GM12878 (cell line): ENCODE results near the gene FFAR3. TPM values are rescaled to one million over a fixed set of nuclear protein-coding genes. Genes with fewer than 3 reads are reported as not detected.

Experiments
- ATAC-seq: fragments of 200-7000 bp; cut with Tn5 transposase; 3 replicates; pipeline ENCODE4 v1.9.1; 2020; ENCODE audit warnings: mild to moderate bottlenecking, moderate library complexity
- BruUV-seq: library from RNA; stranded (reverse); fragments of 400-500 nt; replicated peaks from 2 replicates; lab custom pipeline; 2021; lab: Mats Ljungman, UMichigan
- CTCF ChIA-PET: fragments of 300-600 bp; sonication (Branson Sonifier 250); formaldehyde crosslinking; extraction: SDS; loops from one replicate; lab custom pipeline; 2021; ENCODE audit warnings: inconsistent platforms; lab: Yijun Ruan, JAX
- POLR2A ChIA-PET: fragments of 350-600 bp; formaldehyde crosslinking; extraction: SDS; loops from one replicate; lab custom pipeline; 2021; ENCODE audit warnings: inconsistent platforms; lab: Charles Lee
- RAD21 ChIA-PET: fragments of 300-600 bp; sonication (Branson Sonifier 250); formaldehyde crosslinking; loops from one replicate; lab custom pipeline; 2023; ENCODE audit warnings: antibody characterized with exemption; ENCODE audit not compliant: unreplicated experiment; lab: Charles Lee
- SMC1A ChIA-PET: fragments of 300-600 bp; sonication (Branson Sonifier 250); formaldehyde crosslinking; loops from one replicate; lab custom pipeline; 2023; ENCODE audit not compliant: unreplicated experiment, uncharacterized antibody; lab: Charles Lee
- DNase-seq: peaks from one replicate; pipeline ENCODE4 v3.0.0-alpha.2; 2011; ENCODE audit warnings: low read depth, low spot score
- FAIRE-seq: peaks from 3 replicates; lab custom pipeline; 2011; peaks lifted over from hg19 to GRCh38; lab: Jason Lieb, UNC
- H2AFZ ChIP-seq: 2 replicates; pipeline ENCODE4 v1.6.0; 2011; ENCODE audit warnings: low read depth, low read length, control low read depth; ENCODE audit not compliant: control insufficient read depth
- H3K27ac ChIP-seq: 2 replicates; pipeline ENCODE4 v1.5.1; 2011; ENCODE audit warnings: control low read depth; ENCODE audit not compliant: control insufficient read depth, insufficient read depth
- H3K27me3 ChIP-seq, 2 experiments: replicated peaks in 1 of 2; 2 replicates each; pipeline versions ENCODE4 v1.6.0 to v1.6.1; 2011; ENCODE audit warnings: low read length in 1 of 2; ENCODE audit not compliant: control insufficient read depth in 2 of 2, insufficient read depth in 2 of 2
- H3K36me3 ChIP-seq, 2 experiments: 2 replicates each; pipeline ENCODE4 v1.5.1; 2011; ENCODE audit warnings: low read length in 1 of 2; ENCODE audit not compliant: control insufficient read depth in 2 of 2, insufficient read depth in 2 of 2
- H3K4me1 ChIP-seq: 2 replicates; pipeline ENCODE4 v1.6.1; 2011; ENCODE audit warnings: mild to moderate bottlenecking, low read length, moderate library complexity, mixed read lengths; ENCODE audit not compliant: control insufficient read depth, insufficient read depth
- H3K4me2 ChIP-seq: 2 replicates; pipeline ENCODE4 v1.6.0; 2011; ENCODE audit warnings: control low read depth; ENCODE audit not compliant: control insufficient read depth, insufficient read depth
- H3K4me3 ChIP-seq: fragments of 200-600 bp; sonication (generic); 2 replicates; pipeline ENCODE4 v1.5.1; 2016
- H3K79me2 ChIP-seq: 2 replicates; pipeline ENCODE4 v1.6.0; 2011; ENCODE audit warnings: low read length; ENCODE audit not compliant: control insufficient read depth, insufficient read depth
- H3K9ac ChIP-seq: 2 replicates; pipeline ENCODE4 v1.8.0; 2011; ENCODE audit warnings: low read length, control low read depth, mixed read lengths; ENCODE audit not compliant: control insufficient read depth, insufficient read depth
- H3K9me3 ChIP-seq: replicated peaks from 3 replicates; pipeline ENCODE4 v1.5.1; 2011; ENCODE audit warnings: mild to moderate bottlenecking, low read length; ENCODE audit not compliant: control insufficient read depth, insufficient read depth
- H4K20me1 ChIP-seq: 2 replicates; pipeline ENCODE4 v1.6.0; 2011; ENCODE audit not compliant: control insufficient read depth, insufficient read depth
- CBX5 ChIP-seq: sonication (generic); IDR thresholded peaks from 2 replicates; pipeline ENCODE4 v1.6.1; 2016; ENCODE audit warnings: low read depth, moderate library complexity, mild to moderate bottlenecking, inconsistent platforms
- CEBPB ChIP-seq, 2 experiments: fragments of 150-350 bp in 1 of 2; IDR thresholded peaks; 2 replicates each; pipeline ENCODE4 v1.6.1; 2012 to 2014; ENCODE audit warnings: low read depth in 2 of 2, low read length in 2 of 2, borderline replicate concordance in 1 of 2, inconsistent platforms in 1 of 2
- CREM ChIP-seq: IDR thresholded peaks from 2 replicates; pipeline ENCODE4 v1.6.1; 2014; ENCODE audit warnings: antibody characterized with exemption, low read depth
- FOS ChIP-seq: IDR thresholded peaks from 3 replicates; pipeline ENCODE4 v1.6.1; 2011; ENCODE audit warnings: borderline replicate concordance; ENCODE audit not compliant: insufficient read length; ENCODE audit errors: extremely low read depth
- GABPA ChIP-seq: IDR thresholded peaks from 2 replicates; pipeline ENCODE4 v1.6.1; 2014; ENCODE audit warnings: antibody characterized with exemption, low read depth, mild to moderate bottlenecking, inconsistent platforms
- JUNB ChIP-seq: IDR thresholded peaks from 2 replicates; pipeline ENCODE4 v1.6.1; 2016; ENCODE audit warnings: antibody characterized with exemption, mild to moderate bottlenecking
- MTA3 ChIP-seq: IDR thresholded peaks from 2 replicates; pipeline ENCODE4 v1.6.1; 2012; ENCODE audit warnings: low read length, inconsistent platforms, borderline replicate concordance
- NBN ChIP-seq: fragments of 450-650 bp; IDR thresholded peaks from 2 replicates; pipeline ENCODE4 v1.6.1; 2016
- SMC3 ChIP-seq: IDR thresholded peaks from 2 replicates; pipeline ENCODE4 v1.6.1; 2011; ENCODE audit warnings: low read length, improper control_type of control experiment, borderline replicate concordance
- SP1 ChIP-seq: IDR thresholded peaks from one replicate; pipeline ENCODE4 v1.6.1; 2011; ENCODE audit warnings: low read depth, low read length
- TCF7 ChIP-seq: IDR thresholded peaks from 2 replicates; pipeline ENCODE4 v1.6.1; 2014; ENCODE audit warnings: antibody characterized with exemption, borderline replicate concordance
- YY1 ChIP-seq: IDR thresholded peaks from 2 replicates; pipeline ENCODE4 v1.6.1; 2011; ENCODE audit warnings: low read depth, mild to moderate bottlenecking, low read length
- ZNF207 ChIP-seq: fragments of 450-650 bp; IDR thresholded peaks from 2 replicates; pipeline ENCODE4 v1.6.1; 2014; ENCODE audit warnings: antibody characterized with exemption, mild to moderate bottlenecking, borderline replicate concordance
- WGBS: methylation state at CpG from one replicate; pipeline ENCODE4 v1.1.6; 2016; ENCODE audit warnings: low lambda C conversion rate; ENCODE audit not compliant: insufficient replicate concordance, insufficient coverage; ENCODE audit errors: missing lambda C conversion rate; 5-methylcytosine and 5-hydroxymethylcytosine counted together
- in situ Hi-C: fragments of 300-500 bp; cut with MboI; formaldehyde crosslinking; loops from 9 replicates; pipeline ENCODE4 v1.14.3; 2018; ENCODE audit warnings: mixed read lengths
- intact Hi-C: fragments of 100-400 bp; cut with micrococcal nuclease; formaldehyde crosslinking; loops from one replicate; pipeline ENCODE4 v1.14.2; 2022; ENCODE audit not compliant: unreplicated experiment
- polyA plus RNA-seq, 11 experiments: library from polyadenylated mRNA; depleted of rRNA in 4 of 11; unstranded in 6 of 11; stranded (reverse) in 5 of 11; fragments of >200 nt; fragmentation: Nextera tagmentation in 4 of 11; fragmentation: Illumina TruSeq in 1 of 11; extraction: Ambion mirVana in 4 of 11; extraction: Trizol in 1 of 11; gene quantifications; 1 replicate in 1 of 11; 2 replicates in 10 of 11; pipeline versions ENCODE4 v1.2.1 to v1.2.3, GENCODE V29; 2011 to 2016; ENCODE audit warnings: inconsistent platforms in 2 of 11, missing spikeins in 2 of 11, low read depth in 1 of 11
- total RNA-seq, 4 experiments: library from RNA; depleted of rRNA in 3 of 4; stranded (reverse); fragments of >200 nt in 3 of 4; fragmentation: Illumina TruSeq in 1 of 4; extraction: Trizol in 1 of 4; gene quantifications; 2 replicates each; pipeline versions ENCODE4 v1.2.1 to v1.2.3, GENCODE V29; 2013 to 2021
- TF ChIP-seq, protein P1 (sequence below): IDR thresholded peaks from 2 replicates; pipeline ENCODE4 v1.6.1; 2011; ENCODE audit warnings: low read depth, low read length, improper control_type of control experiment, borderline replicate concordance
- TF ChIP-seq, protein P2 (sequence below): IDR thresholded peaks from 2 replicates; pipeline ENCODE4 v1.6.1; 2012; ENCODE audit warnings: improper control_type of control experiment, low read depth, low read length; ENCODE audit not compliant: insufficient replicate concordance
- TF ChIP-seq, protein P3 (sequence below): fragments of 450-650 bp; IDR thresholded peaks from 2 replicates; pipeline ENCODE4 v1.6.1; 2018; ENCODE audit warnings: borderline replicate concordance, mild to moderate bottlenecking; ENCODE audit not compliant: partially characterized antibody
- TF ChIP-seq, protein P4 (sequence below): IDR thresholded peaks from 2 replicates; pipeline ENCODE4 v1.6.1; 2012; ENCODE audit warnings: low read depth, low read length, improper control_type of control experiment

FFAR3 gene
- total and polyA plus RNA-seq, 10 of the 15 experiments (the other 5 are each of a cell fraction or from before 2014, with no cell fraction given), result 0.15 to 0.18 TPM; not detected in 8

DNA sequence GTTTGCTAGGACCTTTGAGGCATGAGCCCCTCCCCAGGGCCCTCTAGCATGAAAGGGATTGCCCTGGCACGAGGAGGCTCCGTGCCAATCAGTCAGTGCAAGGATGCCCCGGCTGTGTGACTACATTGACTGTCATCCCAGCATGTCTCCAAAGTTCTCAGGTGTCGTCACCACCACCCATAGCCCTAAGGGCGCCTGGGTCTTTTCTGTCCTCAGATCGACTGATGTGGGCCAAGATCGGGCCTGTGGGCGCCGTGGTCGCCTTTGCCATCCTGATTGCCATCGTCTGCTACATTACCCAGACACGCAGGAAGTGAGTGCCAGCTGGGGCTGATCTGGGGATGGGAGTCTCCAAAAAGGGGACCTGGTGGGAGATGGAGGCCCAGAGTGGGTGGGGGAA, 47.9 kb upstream of the FFAR3 start:
- Histone ChIP-seq H3K4me3 (no peak overlapping the region), H3K79me2 (no peaks in the 10 kb centered on the region)
- RAD21 ChIA-PET, result no interaction called here
- SMC1A ChIA-PET, result interaction anchor here (1.2 kb wide), 1 partner anchor 14 kb away, joined by 4 read pairs; no protein-coding TSS in a partner anchor
- POLR2A ChIA-PET, result no interaction called here
- CTCF ChIA-PET, result no interaction called here
- TF ChIP-seq YY1 (no peak), FOS (no peak), ZNF207 (no peak), TCF7 (no peak), SP1 (no peak), NBN (no peak), MTA3 (no peak), GABPA (no peak), CBX5 (no peak), CEBPB (IDR thresholded peaks at IDR 0.05; ENCODE audit: borderline replicate concordance in 1 of 2, low read depth in 2 of 2, low read length in 2 of 2) (no peak), SMC3 (no peak), JUNB (no peak), CREM (no peak)
- TF ChIP-seq, protein P1, sequence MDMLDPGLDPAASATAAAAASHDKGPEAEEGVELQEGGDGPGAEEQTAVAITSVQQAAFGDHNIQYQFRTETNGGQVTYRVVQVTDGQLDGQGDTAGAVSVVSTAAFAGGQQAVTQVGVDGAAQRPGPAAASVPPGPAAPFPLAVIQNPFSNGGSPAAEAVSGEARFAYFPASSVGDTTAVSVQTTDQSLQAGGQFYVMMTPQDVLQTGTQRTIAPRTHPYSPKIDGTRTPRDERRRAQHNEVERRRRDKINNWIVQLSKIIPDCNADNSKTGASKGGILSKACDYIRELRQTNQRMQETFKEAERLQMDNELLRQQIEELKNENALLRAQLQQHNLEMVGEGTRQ, result no peak
- TF ChIP-seq, protein P2, sequence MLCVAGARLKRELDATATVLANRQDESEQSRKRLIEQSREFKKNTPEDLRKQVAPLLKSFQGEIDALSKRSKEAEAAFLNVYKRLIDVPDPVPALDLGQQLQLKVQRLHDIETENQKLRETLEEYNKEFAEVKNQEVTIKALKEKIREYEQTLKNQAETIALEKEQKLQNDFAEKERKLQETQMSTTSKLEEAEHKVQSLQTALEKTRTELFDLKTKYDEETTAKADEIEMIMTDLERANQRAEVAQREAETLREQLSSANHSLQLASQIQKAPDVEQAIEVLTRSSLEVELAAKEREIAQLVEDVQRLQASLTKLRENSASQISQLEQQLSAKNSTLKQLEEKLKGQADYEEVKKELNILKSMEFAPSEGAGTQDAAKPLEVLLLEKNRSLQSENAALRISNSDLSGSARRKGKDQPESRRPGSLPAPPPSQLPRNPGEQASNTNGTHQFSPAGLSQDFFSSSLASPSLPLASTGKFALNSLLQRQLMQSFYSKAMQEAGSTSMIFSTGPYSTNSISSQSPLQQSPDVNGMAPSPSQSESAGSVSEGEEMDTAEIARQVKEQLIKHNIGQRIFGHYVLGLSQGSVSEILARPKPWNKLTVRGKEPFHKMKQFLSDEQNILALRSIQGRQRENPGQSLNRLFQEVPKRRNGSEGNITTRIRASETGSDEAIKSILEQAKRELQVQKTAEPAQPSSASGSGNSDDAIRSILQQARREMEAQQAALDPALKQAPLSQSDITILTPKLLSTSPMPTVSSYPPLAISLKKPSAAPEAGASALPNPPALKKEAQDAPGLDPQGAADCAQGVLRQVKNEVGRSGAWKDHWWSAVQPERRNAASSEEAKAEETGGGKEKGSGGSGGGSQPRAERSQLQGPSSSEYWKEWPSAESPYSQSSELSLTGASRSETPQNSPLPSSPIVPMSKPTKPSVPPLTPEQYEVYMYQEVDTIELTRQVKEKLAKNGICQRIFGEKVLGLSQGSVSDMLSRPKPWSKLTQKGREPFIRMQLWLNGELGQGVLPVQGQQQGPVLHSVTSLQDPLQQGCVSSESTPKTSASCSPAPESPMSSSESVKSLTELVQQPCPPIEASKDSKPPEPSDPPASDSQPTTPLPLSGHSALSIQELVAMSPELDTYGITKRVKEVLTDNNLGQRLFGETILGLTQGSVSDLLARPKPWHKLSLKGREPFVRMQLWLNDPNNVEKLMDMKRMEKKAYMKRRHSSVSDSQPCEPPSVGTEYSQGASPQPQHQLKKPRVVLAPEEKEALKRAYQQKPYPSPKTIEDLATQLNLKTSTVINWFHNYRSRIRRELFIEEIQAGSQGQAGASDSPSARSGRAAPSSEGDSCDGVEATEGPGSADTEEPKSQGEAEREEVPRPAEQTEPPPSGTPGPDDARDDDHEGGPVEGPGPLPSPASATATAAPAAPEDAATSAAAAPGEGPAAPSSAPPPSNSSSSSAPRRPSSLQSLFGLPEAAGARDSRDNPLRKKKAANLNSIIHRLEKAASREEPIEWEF, result no peak
- TF ChIP-seq, protein P3, sequence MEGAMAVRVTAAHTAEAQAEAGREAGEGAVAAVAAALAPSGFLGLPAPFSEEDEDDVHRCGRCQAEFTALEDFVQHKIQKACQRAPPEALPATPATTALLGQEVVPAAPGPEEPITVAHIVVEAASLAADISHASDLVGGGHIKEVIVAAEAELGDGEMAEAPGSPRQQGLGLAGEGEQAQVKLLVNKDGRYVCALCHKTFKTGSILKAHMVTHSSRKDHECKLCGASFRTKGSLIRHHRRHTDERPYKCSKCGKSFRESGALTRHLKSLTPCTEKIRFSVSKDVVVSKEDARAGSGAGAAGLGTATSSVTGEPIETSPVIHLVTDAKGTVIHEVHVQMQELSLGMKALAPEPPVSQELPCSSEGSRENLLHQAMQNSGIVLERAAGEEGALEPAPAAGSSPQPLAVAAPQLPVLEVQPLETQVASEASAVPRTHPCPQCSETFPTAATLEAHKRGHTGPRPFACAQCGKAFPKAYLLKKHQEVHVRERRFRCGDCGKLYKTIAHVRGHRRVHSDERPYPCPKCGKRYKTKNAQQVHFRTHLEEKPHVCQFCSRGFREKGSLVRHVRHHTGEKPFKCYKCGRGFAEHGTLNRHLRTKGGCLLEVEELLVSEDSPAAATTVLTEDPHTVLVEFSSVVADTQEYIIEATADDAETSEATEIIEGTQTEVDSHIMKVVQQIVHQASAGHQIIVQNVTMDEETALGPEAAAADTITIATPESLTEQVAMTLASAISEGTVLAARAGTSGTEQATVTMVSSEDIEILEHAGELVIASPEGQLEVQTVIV, result no peak
- TF ChIP-seq, protein P4, sequence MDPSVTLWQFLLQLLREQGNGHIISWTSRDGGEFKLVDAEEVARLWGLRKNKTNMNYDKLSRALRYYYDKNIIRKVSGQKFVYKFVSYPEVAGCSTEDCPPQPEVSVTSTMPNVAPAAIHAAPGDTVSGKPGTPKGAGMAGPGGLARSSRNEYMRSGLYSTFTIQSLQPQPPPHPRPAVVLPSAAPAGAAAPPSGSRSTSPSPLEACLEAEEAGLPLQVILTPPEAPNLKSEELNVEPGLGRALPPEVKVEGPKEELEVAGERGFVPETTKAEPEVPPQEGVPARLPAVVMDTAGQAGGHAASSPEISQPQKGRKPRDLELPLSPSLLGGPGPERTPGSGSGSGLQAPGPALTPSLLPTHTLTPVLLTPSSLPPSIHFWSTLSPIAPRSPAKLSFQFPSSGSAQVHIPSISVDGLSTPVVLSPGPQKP, result no peak
- TF ChIP-seq, all 136 proteins: peak for 0
- in situ Hi-C loops (no loop called here), intact Hi-C loops (no loop called here)
- Histone ChIP-seq H3K9me3 (no peaks in the 10 kb centered on the region), H3K4me1 (no peaks in the 10 kb centered on the region), H3K36me3 (no peaks in the 10 kb centered on the region; a peak in 1 of 4 replicates), H2AFZ (no peak overlapping the region), H3K27me3 (no peaks in the 10 kb centered on the region), H3K27ac (no peak overlapping the region), H3K9ac (no peak overlapping the region), H4K20me1 (no peaks in the 10 kb centered on the region), H3K4me2 (no peak overlapping the region)
- ATAC-seq (no peak), FAIRE-seq (no peak), DNase-seq (no peak)
- WGBS, result 87% methylated on average over 12 of the region's 12 CpGs
- BruUV-seq, result no TSS peak
